PC-9 (cell line): Measurements from ENCODE around the gene UBE2K.

Source experiments
- EZH2 ChIP-seq: fragments of 200-600 bp; sonication (generic); IDR thresholded peaks from 2 replicates; pipeline ENCODE4 v1.8.0; 2017; ENCODE audit warnings: antibody characterized with exemption, low read depth
- TF ChIP-seq, protein P1 (sequence below): fragments of 200-600 bp; sonication (generic); conservative IDR thresholded peaks from 2 replicates; pipeline ENCODE4 v1.6.1; 2017; ENCODE audit warnings: mixed run types, antibody characterized with exemption, mild to moderate bottlenecking, moderate library complexity

DNA sequence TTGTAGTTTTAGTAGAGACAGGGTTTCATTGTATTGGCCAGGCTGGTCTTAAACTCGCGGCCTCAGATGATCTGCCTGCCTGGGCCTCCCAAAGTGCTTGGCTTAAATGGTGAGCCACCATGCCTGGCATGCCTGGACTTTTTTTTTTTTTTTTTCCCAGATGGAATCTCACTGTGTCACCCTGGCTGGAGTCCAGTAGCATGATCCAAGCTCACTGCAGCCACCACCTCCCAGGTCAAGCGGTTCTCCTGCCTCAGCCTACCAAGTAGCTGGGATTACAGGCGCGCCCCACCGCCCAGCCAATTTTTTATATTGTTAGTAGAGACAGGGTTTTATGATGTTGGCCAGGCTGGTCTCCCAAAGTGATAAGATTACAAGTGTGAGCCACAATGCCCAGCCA, 8.4 kb downstream of the UBE2K start:
- TF ChIP-seq, protein P1, sequence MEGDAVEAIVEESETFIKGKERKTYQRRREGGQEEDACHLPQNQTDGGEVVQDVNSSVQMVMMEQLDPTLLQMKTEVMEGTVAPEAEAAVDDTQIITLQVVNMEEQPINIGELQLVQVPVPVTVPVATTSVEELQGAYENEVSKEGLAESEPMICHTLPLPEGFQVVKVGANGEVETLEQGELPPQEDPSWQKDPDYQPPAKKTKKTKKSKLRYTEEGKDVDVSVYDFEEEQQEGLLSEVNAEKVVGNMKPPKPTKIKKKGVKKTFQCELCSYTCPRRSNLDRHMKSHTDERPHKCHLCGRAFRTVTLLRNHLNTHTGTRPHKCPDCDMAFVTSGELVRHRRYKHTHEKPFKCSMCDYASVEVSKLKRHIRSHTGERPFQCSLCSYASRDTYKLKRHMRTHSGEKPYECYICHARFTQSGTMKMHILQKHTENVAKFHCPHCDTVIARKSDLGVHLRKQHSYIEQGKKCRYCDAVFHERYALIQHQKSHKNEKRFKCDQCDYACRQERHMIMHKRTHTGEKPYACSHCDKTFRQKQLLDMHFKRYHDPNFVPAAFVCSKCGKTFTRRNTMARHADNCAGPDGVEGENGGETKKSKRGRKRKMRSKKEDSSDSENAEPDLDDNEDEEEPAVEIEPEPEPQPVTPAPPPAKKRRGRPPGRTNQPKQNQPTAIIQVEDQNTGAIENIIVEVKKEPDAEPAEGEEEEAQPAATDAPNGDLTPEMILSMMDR: no peak
- TF ChIP-seq EZH2: no peak
